ENCODE results near the gene CNTNAP3.

DNA sequence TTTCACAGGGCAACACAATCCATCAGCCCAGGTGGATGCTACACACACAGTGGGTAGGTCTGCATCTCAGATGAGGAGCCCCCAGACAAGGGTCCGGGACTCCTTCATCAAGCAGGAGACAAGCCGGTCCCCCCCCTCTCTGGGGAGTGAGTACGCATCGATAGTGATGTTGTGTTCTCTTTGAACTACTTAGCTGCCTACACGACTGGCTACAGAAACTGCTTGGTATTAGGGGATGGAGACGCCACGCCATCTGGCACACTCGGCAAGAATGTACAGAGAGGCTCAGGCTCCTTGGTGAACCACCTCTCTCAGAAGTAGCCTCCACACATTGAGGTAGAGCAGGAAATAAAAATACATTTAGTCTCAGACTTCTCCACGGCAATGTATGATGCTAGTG is 179.8 kb downstream of the CNTNAP3 start:
- TF ChIP-seq, protein P1, sequence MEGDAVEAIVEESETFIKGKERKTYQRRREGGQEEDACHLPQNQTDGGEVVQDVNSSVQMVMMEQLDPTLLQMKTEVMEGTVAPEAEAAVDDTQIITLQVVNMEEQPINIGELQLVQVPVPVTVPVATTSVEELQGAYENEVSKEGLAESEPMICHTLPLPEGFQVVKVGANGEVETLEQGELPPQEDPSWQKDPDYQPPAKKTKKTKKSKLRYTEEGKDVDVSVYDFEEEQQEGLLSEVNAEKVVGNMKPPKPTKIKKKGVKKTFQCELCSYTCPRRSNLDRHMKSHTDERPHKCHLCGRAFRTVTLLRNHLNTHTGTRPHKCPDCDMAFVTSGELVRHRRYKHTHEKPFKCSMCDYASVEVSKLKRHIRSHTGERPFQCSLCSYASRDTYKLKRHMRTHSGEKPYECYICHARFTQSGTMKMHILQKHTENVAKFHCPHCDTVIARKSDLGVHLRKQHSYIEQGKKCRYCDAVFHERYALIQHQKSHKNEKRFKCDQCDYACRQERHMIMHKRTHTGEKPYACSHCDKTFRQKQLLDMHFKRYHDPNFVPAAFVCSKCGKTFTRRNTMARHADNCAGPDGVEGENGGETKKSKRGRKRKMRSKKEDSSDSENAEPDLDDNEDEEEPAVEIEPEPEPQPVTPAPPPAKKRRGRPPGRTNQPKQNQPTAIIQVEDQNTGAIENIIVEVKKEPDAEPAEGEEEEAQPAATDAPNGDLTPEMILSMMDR (IDR thresholded peaks at IDR 0.05), result no peak
- no peak for TF ChIP-seq POLR2A (IDR thresholded peaks at IDR 0.05)

Measured in adrenal gland (tissue), 5 donors.